HG03520 (cell line): Measurements from ENCODE around the gene ANKRD44.
"Not testable (repeated sequence)": the region's sequence is repeated elsewhere in the genome, so short reads cannot be mapped to it uniquely, and the experiment has no call there.

ENCODE experiments used
- ATAC-seq: cut with Tn5 transposase; IDR thresholded peaks from one replicate; pipeline ENCODE4 v1.9.1; 2021; ENCODE audit warnings: mild to moderate bottlenecking, moderate library complexity; ENCODE audit not compliant: unreplicated experiment

ANKRD44 gene

GRCh38 chr2:197310271-197310985, at the start of gene ANKRD44:
ANKRD44 (minus strand) TSS chr2:197310780; CDS start chr2:197310604, 176 bp downstream.
- peak; percentile 62 for ATAC-seq

GRCh38 chr2:197359859-197360258, 49.3 kb upstream of the ANKRD44 start:
- no peak for ATAC-seq

DNA sequence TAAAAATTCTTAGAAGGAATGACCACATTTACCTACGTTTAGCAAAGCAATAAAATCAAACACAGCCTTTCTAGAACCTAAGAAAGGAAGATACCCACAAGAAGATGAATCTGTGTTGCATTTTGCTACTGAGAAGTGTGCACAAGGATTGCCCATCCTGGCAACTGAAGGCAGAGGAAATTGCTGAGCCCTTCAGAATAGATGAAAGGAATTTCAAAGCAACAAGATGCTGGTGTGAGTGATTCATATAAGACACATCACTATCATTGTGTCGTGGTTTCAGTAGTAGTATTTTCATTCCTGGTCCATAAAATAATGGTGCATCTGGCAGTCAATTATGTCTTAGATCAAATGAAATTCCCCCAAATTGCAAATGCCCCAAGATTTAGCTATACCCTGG, 48.4 kb upstream of the ANKRD44 start:
- ATAC-seq = no peak

DNA sequence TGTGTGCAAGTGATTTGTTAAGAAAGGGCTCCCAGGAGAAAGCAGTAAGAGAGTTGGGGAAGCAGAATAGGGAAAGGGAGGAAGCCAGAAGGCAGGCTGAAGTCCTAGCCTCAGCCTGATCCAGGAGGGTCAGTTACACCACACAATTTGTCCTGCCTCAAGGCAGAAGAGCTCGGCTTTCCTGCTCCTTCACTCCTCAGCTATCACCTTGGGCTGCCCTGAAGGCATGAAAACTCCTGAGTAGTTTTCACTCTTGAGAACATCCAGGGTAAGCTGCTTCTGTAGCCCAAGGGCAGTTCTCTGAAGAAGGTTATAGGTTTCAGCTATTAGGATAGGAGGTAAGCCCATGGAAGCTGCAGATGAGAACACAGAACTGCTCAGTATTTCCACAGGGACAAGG, 47.4 kb upstream of the ANKRD44 start:
- no peak for ATAC-seq

- no peak for ATAC-seq
Observed at GRCh38 chr2:197356136-197356535, 45.6 kb upstream of the ANKRD44 start.

DNA sequence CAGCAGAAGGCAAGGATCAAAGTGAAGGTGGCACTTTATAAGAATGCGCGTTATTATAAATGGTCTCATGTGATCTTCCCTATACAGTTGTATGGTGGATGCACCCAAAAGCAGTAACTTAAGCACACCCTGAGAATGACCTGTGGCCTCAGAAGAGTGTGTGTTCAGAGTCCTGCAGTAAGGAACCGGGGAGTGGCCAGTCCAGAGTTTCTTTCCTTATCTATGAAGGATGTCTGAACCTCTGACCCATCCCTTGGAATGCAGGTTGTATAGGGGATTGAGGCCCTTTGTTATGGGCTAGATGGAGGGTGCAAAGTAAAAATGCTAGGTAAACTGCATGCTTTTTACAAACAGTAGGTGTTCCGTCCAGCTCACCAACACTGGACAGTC, 43.6 kb upstream of the ANKRD44 start:
- no peak for ATAC-seq

- no peak for ATAC-seq
Observed at GRCh38 chr2:197353393-197354168, 43.0 kb upstream of the ANKRD44 start.

DNA sequence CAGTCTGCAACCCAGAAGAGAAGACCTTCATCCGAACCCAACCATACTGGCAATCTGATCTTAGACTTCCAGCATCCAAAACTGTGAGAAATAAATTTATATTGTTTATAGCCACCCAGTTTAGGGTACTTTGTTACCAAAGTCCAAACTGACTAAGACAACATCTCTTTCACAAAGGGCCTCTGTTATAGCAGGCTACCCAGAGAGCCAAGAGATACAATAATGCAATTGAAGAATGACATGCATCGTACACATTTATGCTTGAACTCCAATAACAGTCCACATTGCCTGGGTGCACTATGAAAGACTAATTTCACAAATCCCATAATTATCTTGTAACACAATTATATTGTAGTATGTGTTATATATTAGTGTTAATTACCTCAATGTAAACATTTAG, 39.1 kb upstream of the ANKRD44 start:
- ATAC-seq = no peak

DNA sequence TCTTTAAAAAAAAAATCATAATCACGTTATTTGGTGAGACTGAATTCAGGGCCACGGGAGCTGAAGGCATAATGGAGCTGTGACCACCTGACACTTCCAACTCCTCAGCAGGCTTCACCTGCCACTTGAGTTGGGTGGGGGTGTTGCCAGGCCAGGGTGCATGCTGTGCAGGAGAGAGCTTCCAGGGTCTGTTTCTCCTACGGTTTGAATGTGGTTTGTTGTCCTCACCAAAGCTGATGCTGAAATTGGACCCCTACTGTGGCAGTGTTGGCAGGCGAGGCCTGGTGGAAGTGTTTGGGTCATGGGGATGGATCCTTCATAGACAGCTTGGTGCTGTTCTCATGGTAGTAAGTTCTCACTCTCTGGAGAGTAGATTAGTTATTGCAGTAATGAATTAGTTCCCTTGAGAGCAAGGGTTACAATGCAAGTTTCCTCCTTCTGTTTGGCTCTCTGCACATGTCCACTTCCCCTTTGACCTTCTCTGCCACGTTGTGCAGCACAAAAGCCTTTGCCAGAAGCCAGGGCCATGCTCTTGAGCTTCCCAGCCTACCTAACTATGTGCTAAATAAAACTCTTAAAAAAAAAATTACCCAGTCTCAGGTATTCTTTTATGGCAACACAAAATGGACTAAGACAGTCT, 38.3 kb upstream of the ANKRD44 start:
- no peak for ATAC-seq

DNA sequence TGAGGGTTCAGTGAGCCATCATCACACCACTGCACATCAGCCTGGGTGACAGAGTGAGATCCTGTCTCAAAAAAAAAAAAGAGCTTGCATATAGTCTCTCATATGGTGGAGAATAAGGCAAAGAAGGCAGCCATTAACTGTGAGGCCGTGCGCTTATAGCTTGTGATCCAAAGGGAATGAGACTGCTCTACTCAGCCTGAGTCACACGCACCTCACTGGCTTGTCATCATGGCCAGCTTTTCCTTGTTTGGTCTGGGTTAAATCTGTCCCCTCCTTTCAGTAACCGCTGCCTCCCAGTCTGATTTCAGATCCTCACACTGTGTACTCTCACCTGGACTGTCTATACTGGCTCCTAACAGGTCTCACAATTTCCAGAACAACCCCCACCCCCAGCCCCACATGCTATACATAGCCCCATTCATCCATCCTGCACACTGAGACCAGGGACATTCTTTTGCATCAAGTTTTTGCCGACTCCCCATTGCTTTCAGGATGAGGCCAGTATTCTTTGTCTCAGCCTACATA, 35.3 kb upstream of the ANKRD44 start:
- ATAC-seq = no peak

DNA sequence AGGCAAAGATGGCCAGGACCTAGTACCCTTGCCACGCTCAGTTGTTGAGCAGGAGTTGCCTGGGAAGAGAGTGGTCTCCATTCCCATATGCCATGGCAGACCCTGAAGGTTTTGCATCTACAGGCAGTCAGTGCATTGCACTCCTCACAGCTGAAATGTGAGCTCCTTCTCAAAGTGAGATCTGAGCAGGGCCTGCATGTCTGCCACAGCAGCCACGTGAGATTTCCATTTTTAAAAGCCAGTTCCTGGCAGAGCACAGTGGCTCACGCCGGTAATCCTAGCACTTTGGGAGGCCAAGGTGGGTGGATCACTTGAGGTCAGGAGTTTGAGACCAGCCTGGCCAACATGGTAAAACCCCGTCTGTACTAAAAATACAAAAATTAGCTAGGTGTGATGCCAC, 33.4 kb upstream of the ANKRD44 start:
- not testable (repeated sequence) for ATAC-seq

DNA sequence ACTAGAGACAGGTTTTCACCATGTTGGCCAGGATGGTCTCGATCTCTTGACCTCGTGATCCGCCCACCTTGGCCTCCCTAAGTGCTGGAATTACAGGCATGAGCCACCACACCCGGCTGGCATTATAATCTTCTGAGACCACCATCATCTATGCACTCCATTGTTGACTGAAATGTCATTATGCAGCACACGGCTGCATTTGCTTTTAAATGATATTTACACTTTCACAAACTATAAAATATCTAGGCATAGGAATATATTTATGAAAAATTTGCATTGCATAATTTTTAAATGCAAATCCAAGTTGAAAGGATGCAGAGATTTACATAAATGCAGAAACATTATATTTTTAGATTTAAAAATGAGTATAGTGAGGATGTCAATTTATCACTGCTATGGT, 30.0 kb upstream of the ANKRD44 start:
- ATAC-seq = no peak

DNA sequence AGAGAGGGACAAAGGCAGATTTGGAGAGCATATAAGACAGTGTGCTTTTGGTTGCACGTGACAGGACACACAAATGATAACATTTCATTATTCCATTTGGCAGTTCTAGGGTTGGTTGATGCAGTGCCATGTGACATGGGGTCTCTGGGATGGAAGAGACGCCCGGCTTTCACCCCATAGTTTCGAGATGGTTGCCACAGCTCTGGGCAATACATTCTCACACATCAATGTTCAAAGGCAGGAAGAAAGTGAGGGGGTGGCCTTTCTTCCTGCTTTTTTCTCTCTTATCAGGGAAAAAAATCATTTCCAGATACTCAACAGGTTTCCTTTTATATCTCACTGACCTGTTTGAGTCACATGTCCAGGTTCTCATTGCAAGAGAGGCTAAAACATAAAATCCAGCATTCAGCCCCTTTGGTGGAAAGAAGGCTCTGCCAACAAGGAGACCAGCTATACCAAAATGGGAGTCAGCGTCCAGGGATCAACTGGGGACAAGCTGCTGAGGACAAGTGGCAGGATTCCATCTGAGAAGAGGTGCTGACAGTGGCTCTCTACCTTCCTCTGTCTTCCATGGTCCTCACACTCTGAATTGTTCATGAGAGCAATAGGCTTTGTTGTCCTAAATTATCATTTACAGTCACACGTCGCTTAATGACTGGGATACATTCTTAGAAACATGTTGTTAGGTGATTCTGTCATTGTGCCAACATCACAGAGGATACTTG, 29.1 kb upstream of the ANKRD44 start:
- ATAC-seq = no peak

GRCh38 chr2:197339016-197339415, 28.4 kb upstream of the ANKRD44 start:
- ATAC-seq = no peak

- ATAC-seq = no peak
Observed at GRCh38 chr2:197332641-197333040, 22.1 kb upstream of the ANKRD44 start.

- ATAC-seq = no peak
Observed at GRCh38 chr2:197328461-197328860, 17.9 kb upstream of the ANKRD44 start.

GRCh38 chr2:197327472-197328098, 17.0 kb upstream of the ANKRD44 start:
- no peak for ATAC-seq

- ATAC-seq = no peak
Observed at GRCh38 chr2:197327073-197327471, 16.5 kb upstream of the ANKRD44 start.

- ATAC-seq = peak; percentile 82
Observed at GRCh38 chr2:197324801-197325200, 14.2 kb upstream of the ANKRD44 start.
